SK-N-SH treated with all-trans-retinoic acid at 6 μM for 48 hours (cell line): ENCODE measurements around the gene PRKAG2.

Experiments
- CSDC2 ChIP-seq: fragments of 250-450 bp; sonication (Bioruptor Pico); IDR thresholded peaks from 2 replicates; pipeline ENCODE4 v1.5.0; 2020; ENCODE audit warnings: mild to moderate bottlenecking, moderate library complexity
- RARB ChIP-seq: fragments of 250-450 bp; sonication (Bioruptor Pico); IDR thresholded peaks from 2 replicates; pipeline ENCODE4 v1.8.0; 2021; ENCODE audit warnings: mild to moderate bottlenecking, moderate library complexity
- ZFP30 ChIP-seq: fragments of 450-650 bp; formaldehyde crosslinking; IDR thresholded peaks from 2 replicates; pipeline ENCODE4 v1.5.0; 2022; ENCODE audit warnings: mild to moderate bottlenecking, moderate library complexity
- TF ChIP-seq, protein P1 (sequence below): fragments of 250-450 bp; sonication (Bioruptor Pico); IDR thresholded peaks from 2 replicates; pipeline ENCODE4 v1.5.1; 2020; ENCODE audit warnings: low read depth, mild to moderate bottlenecking, moderate library complexity

DNA sequence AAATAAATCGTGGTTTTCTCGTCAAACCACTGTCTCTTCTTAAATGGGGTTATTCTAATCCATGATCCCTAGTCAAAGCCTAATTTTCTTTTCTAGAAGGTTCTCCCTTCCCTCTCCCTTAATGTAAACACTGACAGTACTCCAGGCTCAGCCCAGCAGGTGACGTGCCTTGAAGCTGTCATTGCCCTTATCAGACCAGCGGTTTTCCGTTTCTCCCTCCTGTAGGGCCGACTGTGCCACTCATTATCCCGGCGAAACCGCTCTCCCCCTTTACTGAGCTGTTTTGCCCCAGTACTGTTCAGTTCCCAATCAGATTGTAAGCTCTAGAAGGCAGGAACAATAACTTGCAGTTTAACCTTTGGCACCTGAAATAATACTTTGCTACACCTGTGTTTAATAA lies 203.7 kb downstream of the PRKAG2 start:
- TF ChIP-seq CSDC2 (CRISPR knock-in tag) (no peak), RARB (no peak), ZFP30 (CRISPR knock-in tag) (no peak)
- TF ChIP-seq, protein P1, sequence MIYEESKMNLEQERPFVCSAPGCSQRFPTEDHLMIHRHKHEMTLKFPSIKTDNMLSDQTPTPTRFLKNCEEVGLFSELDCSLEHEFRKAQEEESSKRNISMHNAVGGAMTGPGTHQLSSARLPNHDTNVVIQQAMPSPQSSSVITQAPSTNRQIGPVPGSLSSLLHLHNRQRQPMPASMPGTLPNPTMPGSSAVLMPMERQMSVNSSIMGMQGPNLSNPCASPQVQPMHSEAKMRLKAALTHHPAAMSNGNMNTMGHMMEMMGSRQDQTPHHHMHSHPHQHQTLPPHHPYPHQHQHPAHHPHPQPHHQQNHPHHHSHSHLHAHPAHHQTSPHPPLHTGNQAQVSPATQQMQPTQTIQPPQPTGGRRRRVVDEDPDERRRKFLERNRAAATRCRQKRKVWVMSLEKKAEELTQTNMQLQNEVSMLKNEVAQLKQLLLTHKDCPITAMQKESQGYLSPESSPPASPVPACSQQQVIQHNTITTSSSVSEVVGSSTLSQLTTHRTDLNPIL (CRISPR knock-in tag): no peak
